ENCODE data around the gene KMT2E. TPM values are rescaled to one million over a fixed set of nuclear protein-coding genes. Genes with fewer than 3 reads are reported as not detected.

Gene KMT2E
- total RNA-seq, 1 experiment from 2014 or later: 68.1 TPM

DNA sequence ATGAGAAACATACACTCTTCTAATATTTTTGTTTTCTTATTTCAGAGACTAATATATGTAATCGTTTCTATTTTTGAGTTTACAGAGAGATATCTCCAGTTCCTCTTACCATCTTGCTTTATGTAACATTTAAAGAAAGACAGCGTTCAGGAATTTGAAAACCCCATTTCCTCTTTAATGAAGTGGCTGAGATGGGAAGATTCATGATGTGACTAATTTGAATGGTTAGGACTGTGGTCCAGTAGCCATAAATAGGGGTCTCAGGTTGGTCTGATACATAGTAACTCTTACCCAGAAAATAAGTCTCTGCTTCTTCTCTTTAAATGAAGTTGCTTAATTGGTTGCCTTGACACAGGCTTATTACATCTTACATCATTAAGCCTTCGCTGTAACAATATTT is 6.9 kb downstream of the KMT2E start:
- Histone ChIP-seq H3K4me1 (replicated peaks; ENCODE audit: insufficient read depth) (peaks cover 44% of the 10 kb centered on the region), H3K9me2 (ENCODE audit: insufficient read depth) (no peaks in the 10 kb centered on the region), H3K27ac (no peak overlapping the region), H3K4me3 (no peak overlapping the region), H4K20me1 (ENCODE audit: insufficient read depth) (peaks cover 22% of the 10 kb centered on the region), H3K27me3 (ENCODE audit: insufficient read depth, low read depth) (no peaks in the 10 kb centered on the region), H3K9me3 (ENCODE audit: insufficient read depth, low read depth) (peaks cover 3% of the 10 kb centered on the region; the same call in 1 of the 2 replicates), H3F3A (ENCODE audit: insufficient read depth, low read depth) (no peaks in the 10 kb centered on the region), H3K36me3 (ENCODE audit: low read depth) (no peaks in the 10 kb centered on the region), H2AFZ (no peak overlapping the region), H3K79me2 (ENCODE audit: low read depth) (peaks cover 99% of the 10 kb centered on the region), H3K4me2 (no peak overlapping the region)
- no peak for DNase-seq
- TF ChIP-seq EZH2 (IDR thresholded peaks at IDR 0.05; ENCODE audit: low read depth): no peak
- TF ChIP-seq, protein P1, sequence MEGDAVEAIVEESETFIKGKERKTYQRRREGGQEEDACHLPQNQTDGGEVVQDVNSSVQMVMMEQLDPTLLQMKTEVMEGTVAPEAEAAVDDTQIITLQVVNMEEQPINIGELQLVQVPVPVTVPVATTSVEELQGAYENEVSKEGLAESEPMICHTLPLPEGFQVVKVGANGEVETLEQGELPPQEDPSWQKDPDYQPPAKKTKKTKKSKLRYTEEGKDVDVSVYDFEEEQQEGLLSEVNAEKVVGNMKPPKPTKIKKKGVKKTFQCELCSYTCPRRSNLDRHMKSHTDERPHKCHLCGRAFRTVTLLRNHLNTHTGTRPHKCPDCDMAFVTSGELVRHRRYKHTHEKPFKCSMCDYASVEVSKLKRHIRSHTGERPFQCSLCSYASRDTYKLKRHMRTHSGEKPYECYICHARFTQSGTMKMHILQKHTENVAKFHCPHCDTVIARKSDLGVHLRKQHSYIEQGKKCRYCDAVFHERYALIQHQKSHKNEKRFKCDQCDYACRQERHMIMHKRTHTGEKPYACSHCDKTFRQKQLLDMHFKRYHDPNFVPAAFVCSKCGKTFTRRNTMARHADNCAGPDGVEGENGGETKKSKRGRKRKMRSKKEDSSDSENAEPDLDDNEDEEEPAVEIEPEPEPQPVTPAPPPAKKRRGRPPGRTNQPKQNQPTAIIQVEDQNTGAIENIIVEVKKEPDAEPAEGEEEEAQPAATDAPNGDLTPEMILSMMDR (conservative IDR thresholded peaks at IDR 0.05): no peak
- no TSS peak for BruUV-seq (replicated peaks)
- CTCF ChIA-PET: interaction anchor here (0.7 kb wide), 1 partner anchor 21 kb away, joined by 4 read pairs; no protein-coding TSS in a partner anchor
- POLR2A ChIA-PET (ENCODE audit: unreplicated experiment): no interaction called here
- intact Hi-C loops (cut with micrococcal nuclease; ENCODE audit: unreplicated experiment): no loop called here

DNA sequence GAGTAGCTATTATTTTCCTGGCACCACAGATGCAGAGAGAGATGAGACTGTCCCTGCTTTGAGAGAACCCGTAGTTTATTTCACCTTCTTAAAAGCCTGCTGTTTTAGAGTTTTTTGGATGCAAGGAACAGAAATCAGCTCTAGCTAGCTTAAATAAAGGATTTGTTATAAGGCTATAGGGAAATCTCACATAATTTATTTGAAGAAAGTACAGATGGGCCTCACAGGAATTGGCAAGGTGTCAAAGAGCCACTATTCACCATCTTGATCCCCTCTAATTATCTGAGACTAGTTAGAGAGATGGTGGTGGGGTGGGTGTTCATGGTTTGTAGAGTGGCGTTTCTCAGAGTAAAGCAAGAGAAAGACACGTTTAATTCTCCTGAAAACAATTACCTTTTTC is 7.3 kb downstream of the KMT2E start:
- no peak overlapping the region for H3K4me2 ChIP-seq
- DNase-seq: no peak
- no peaks in the 10 kb centered on the region for H3K36me3 ChIP-seq (ENCODE audit: low read depth)
- peaks cover 40% of the 10 kb centered on the region for H3K4me1 ChIP-seq (replicated peaks; ENCODE audit: insufficient read depth)
- H3K9me3 ChIP-seq (ENCODE audit: insufficient read depth, low read depth): peaks cover 3% of the 10 kb centered on the region; the same call in 1 of the 2 replicates
- no TSS peak for BruUV-seq (replicated peaks)
- ChIA-PET POLR2A (ENCODE audit: unreplicated experiment) (no interaction called here), CTCF (no interaction called here)
- H3K9me2 ChIP-seq (ENCODE audit: insufficient read depth): no peaks in the 10 kb centered on the region
- H3F3A ChIP-seq (ENCODE audit: insufficient read depth, low read depth): no peaks in the 10 kb centered on the region
- H3K4me3 ChIP-seq: no peak overlapping the region
- no peak overlapping the region for H3K27ac ChIP-seq
- TF ChIP-seq, protein P1 (conservative IDR thresholded peaks at IDR 0.05): no peak
- no peak for TF ChIP-seq EZH2 (IDR thresholded peaks at IDR 0.05; ENCODE audit: low read depth)
- H2AFZ ChIP-seq: no peak overlapping the region
- intact Hi-C loops (cut with micrococcal nuclease; ENCODE audit: unreplicated experiment): no loop called here
- peaks cover 99% of the 10 kb centered on the region for H3K79me2 ChIP-seq (ENCODE audit: low read depth)
- H4K20me1 ChIP-seq (ENCODE audit: insufficient read depth): peaks cover 25% of the 10 kb centered on the region
- no peaks in the 10 kb centered on the region for H3K27me3 ChIP-seq (ENCODE audit: insufficient read depth, low read depth)

DNA sequence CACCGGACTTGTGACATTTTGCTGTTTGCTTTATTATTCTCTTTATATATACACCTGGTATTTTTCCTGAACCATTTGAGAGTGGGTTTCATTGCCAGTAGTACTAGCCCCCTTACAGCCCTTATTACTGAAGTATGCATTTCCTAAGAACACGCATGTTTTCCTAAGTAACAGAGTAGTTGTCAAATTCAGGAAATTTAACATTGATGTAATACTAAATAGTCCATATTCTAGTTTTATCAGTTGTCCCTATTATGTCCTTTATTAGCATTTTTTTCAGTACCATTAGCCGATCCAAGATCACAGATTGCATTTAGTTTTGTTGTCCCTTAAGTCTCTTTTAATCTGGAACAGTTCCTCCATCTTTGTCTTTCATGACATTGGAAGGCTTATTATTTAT is 8.0 kb downstream of the KMT2E start:
- intact Hi-C loops (cut with micrococcal nuclease; ENCODE audit: unreplicated experiment): no loop called here
- peaks cover 3% of the 10 kb centered on the region; the same call in 1 of the 2 replicates for H3K9me3 ChIP-seq (ENCODE audit: insufficient read depth, low read depth)
- H3K4me3 ChIP-seq: no peak overlapping the region
- H3K79me2 ChIP-seq (ENCODE audit: low read depth): peaks cover 99% of the 10 kb centered on the region
- no TSS peak for BruUV-seq (replicated peaks)
- no peak overlapping the region for H3K4me2 ChIP-seq
- POLR2A ChIA-PET (ENCODE audit: unreplicated experiment): no interaction called here
- H3K27me3 ChIP-seq (ENCODE audit: insufficient read depth, low read depth): no peaks in the 10 kb centered on the region
- no peaks in the 10 kb centered on the region for H3F3A ChIP-seq (ENCODE audit: insufficient read depth, low read depth)
- TF ChIP-seq EZH2 (IDR thresholded peaks at IDR 0.05; ENCODE audit: low read depth): no peak
- TF ChIP-seq, protein P1 (conservative IDR thresholded peaks at IDR 0.05): no peak
- CTCF ChIA-PET: interaction anchor here (0.9 kb wide), 1 partner anchor 9 kb away, joined by 3 read pairs; no protein-coding TSS in a partner anchor
- H3K4me1 ChIP-seq (replicated peaks; ENCODE audit: insufficient read depth): peaks cover 34% of the 10 kb centered on the region
- H3K27ac ChIP-seq: no peak overlapping the region
- H3K9me2 ChIP-seq (ENCODE audit: insufficient read depth): no peaks in the 10 kb centered on the region
- no peak for DNase-seq
- no peaks in the 10 kb centered on the region for H3K36me3 ChIP-seq (ENCODE audit: low read depth)
- peaks cover 30% of the 10 kb centered on the region for H4K20me1 ChIP-seq (ENCODE audit: insufficient read depth)
- no peak overlapping the region for H2AFZ ChIP-seq

Data from PC-9 (cell line).